Astrocyte of the cerebellum (primary cell): ENCODE data around the gene PPP2R5B.

ENCODE experiments used
- DNase-seq: peaks from one replicate; pipeline ENCODE4 v3.0.0-alpha.2; 2011; ENCODE audit warnings: low read depth
- H3K4me3 ChIP-seq: 2 replicates; pipeline ENCODE4 v1.5.1; 2011; ENCODE audit warnings: mild to moderate bottlenecking, low read depth, low read length, moderate library complexity
- in situ Hi-C: cut with HindIII; loops from 2 replicates; pipeline ENCODE4 v1.10.0; 2017; ENCODE audit warnings: low sequenced_read_pairs
- TF ChIP-seq, protein P1 (sequence below): IDR thresholded peaks from 2 replicates; pipeline ENCODE4 v1.5.1; 2012; ENCODE audit warnings: low read length, low read depth, moderate library complexity, mild to moderate bottlenecking; ENCODE audit errors: missing control alignments

Gene PPP2R5B

DNA sequence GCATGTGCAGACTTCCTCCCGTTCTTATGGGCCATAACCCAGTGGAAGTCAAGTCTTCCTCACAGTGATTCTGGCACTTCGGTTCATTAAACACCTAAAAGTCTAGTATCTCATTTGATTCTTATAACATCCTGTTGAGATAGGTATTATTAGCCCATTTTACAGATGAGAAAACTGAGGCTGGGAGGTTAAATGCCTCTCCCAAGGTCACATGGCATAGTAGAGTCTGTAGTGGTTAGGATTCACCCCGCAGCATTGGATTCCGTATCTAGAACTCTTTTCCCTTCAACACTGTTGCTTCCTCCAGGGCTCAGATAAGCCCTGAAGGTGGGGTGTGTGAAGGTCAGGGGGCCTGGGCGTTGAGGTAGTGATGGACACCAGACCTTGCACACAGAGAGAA, 7.8 kb downstream of the PPP2R5B start:
- in situ Hi-C loops = loop anchor here (5.0 kb wide), 1 partner anchor 40 kb away; no protein-coding TSS in a partner anchor
- TF ChIP-seq, protein P1, sequence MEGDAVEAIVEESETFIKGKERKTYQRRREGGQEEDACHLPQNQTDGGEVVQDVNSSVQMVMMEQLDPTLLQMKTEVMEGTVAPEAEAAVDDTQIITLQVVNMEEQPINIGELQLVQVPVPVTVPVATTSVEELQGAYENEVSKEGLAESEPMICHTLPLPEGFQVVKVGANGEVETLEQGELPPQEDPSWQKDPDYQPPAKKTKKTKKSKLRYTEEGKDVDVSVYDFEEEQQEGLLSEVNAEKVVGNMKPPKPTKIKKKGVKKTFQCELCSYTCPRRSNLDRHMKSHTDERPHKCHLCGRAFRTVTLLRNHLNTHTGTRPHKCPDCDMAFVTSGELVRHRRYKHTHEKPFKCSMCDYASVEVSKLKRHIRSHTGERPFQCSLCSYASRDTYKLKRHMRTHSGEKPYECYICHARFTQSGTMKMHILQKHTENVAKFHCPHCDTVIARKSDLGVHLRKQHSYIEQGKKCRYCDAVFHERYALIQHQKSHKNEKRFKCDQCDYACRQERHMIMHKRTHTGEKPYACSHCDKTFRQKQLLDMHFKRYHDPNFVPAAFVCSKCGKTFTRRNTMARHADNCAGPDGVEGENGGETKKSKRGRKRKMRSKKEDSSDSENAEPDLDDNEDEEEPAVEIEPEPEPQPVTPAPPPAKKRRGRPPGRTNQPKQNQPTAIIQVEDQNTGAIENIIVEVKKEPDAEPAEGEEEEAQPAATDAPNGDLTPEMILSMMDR = no peak
- H3K4me3 ChIP-seq = no peak overlapping the region
- no peak for DNase-seq

DNA sequence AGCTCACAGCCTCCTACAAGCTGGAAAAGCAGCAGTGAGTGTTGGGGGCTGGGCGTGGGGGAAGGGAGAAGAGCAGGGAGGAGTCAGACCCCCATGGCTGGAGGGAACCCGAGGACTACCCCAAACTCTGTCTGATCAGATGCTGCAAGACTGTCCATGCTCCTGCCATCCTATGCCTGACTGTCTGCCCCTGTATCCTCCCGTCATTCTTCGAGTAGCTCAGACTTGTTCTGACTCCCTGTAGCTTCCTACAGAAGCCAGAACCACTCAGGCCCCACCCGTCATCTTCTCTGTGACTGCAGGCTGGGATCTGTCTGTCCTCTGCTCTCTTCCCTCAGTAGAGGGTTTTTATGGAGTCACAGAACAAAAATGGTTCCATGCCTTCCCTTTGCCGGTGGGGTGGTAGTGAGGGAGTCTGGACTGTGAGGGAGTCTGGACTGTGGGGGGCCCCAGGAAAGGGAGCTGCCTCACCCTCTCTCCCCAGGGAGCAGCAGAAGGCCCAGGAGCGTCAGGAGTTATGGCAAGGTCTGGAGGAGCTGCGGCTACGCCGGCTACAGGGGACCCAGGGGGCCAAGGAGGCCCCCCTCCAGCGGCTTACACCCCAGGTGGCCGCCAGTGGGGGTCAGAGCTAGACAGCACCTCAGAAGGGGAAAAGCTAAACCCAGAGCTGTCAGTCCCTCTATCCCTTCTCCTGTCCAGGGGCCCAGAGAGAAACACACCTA, 8.9 kb downstream of the PPP2R5B start:
- in situ Hi-C loops = loop anchor here (5.0 kb wide), 1 partner anchor 41 kb away; no protein-coding TSS in a partner anchor
- DNase-seq = no peak
- no peak overlapping the region for H3K4me3 ChIP-seq
- TF ChIP-seq, protein P1 = no peak

DNA sequence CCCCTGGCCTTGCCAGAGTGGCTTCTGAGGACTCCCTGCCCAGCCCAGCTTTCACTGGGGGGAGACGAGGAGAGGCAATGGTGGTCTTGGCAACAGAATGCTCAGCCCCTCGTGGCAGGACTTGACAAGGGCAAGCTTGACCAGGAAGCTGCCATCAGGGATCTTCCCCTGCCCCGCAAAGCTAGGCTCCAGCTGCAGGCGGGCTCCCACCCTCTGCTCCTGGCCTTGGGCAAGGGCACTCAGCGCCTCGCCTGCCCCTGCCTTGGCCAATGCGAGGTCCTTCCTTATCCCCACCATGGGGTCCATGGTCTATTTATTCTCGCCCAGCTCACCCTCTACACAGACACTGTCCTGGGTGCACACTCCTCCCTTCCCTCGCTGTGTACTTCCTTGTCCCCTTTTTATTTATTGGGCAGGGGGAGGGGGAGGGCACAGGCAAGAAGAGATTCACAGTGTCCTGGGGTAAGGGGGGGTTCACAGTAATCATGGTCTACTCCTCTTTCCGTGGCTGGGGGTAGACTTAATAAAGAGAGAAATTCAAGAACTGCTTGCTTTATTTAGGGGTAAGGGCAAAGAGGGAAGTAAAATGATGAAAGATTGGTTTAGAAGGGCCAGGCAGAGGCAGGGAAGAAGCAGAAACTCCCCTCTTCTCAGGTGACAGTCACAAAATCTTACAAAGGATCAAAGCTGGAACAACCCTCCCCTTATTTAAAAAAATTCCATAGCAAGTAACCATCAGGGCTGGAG, 9.6 kb downstream of the PPP2R5B start:
- H3K4me3 ChIP-seq = no peak overlapping the region
- in situ Hi-C loops = loop anchor here (5.0 kb wide), 1 partner anchor 42 kb away; no protein-coding TSS in a partner anchor

DNA sequence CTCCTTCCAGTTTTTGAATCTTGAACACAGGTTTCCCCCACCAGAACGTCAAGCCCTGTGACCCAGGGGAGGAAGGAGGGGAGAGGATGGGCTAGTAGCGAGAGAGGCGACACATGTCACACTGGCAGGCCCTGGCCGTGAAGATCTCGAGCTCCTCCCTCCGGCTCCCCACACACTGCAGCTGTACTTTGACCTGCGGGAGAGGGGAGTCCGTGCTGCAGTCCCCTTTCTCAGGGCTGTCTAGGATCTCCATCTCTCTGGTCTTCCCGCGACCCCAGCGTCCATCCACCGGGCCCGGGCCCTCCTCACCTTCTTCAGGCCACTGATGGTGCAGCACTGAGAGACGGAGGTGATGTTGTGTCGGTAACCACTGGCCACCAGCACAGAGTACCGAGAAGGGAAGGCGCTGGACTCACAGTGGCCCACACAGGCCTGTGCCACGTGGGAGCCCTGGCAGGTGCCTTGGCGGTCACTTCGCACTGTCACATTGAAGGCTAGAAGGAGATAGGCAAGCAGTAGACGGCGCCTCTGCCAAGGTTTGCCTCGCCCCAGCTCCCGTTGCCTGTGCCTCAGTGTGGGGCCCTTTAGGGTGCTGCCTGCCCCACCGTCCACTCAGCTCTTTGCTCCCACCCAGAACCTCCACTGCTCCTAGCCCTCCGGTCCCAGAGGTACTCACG, 10.3 kb downstream of the PPP2R5B start:
- in situ Hi-C loops = loop anchor here (5.0 kb wide), 1 partner anchor 43 kb away; no protein-coding TSS in a partner anchor
- no peak for DNase-seq
- TF ChIP-seq, protein P1 = no peak
- no peak overlapping the region for H3K4me3 ChIP-seq

More for the DNA sequence above, 9.6 kb downstream of the PPP2R5B start:
- TF ChIP-seq, protein P1 = no peak
- DNase-seq = no peak

DNA sequence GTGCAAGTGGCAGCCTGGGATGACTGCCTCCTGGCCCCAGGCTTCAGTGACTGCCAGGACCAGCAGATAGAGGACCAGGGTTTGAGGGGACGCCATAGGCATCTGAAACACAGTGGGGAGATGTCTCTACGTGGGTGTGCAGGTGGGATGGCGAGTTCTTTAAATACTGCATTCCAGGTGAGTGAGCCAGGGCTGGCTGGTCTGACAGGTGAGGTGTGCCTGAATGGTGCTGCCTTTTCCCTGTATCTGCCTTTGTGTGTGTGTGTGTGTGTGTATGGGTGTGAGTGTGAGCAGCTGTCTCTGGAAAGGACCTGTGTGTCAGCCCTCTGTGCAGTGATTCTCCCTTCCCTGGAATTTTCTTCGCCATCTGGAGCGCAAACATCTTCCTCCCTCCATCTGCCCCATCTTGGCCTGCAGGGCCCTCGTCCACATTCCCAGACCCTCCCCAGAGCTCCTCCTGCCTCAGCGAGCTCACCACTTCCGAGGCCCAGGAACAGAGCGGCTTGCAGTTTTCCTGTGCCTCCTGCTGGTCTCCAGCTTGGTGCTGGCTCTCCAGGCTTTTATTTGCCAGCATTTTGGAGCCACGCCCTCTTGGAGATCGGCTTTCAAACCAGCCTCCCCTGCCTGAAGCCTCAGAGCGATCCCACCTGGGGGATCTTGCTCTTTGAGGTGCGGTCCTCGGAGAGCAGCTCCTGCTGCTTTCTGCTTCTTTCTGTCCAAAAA, 11.0 kb downstream of the PPP2R5B start, which contains the start of gene GPHA2:
Gene GPHA2, minus strand, starts transcription at position 535 of the 723 bp plus-strand sequence. Its CDS starts 433 bp downstream, at position 102.
- TF ChIP-seq, protein P1 = no peak
- in situ Hi-C loops = no loop called here
- DNase-seq = no peak
- H3K4me3 ChIP-seq = no peak within 1 kb of the TSS

DNA sequence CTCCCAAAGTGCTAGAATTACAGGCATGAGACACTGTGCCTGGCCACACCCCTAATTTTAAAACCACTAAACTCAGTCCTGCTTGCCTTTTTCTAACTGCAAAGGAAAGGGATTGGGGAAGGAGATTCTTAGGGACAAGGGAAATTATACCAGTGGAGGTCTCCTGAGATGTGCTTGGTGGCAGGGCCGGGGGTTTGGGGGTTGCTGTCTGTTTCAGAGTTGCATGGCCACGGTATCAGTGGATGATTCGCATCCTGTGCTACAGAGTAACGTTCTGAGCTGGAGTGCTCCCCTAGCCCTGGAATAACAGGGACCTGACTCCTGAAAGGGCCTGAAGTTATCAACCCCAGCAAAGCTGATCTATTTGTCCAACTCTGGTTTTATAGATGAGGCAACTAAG, 12.1 kb downstream of the PPP2R5B start:
- no peak overlapping the region for H3K4me3 ChIP-seq
- TF ChIP-seq, protein P1 = no peak
- no peak for DNase-seq
- in situ Hi-C loops = no loop called here
